Muscle layer of colon (tissue), 2 donors: ENCODE results near the gene TIMM10.
"Not testable (repeated sequence)": the region's sequence is repeated elsewhere in the genome, so short reads cannot be mapped to it uniquely, and the experiment has no call there.

Experiments
- H3K27ac ChIP-seq: one replicate; pipeline ENCODE4 v1.7.0; 2013; ENCODE audit warnings: low read depth, mild to moderate bottlenecking, low read length, moderate library complexity
- H3K27me3 ChIP-seq, 2 donors: one replicate each; pipeline ENCODE4 v1.7.0; 2013; ENCODE audit warnings: low read length in 2 of 2, mild to moderate bottlenecking in 2 of 2; ENCODE audit not compliant: insufficient read depth in 2 of 2, control insufficient read depth in 1 of 2
- H3K36me3 ChIP-seq: one replicate; pipeline ENCODE4 v1.7.0; 2013; ENCODE audit warnings: mild to moderate bottlenecking, low read length; ENCODE audit not compliant: insufficient read depth
- H3K4me1 ChIP-seq: one replicate; pipeline ENCODE4 v1.7.0; 2013; ENCODE audit warnings: mild to moderate bottlenecking, low read length; ENCODE audit not compliant: insufficient read depth
- H3K4me3 ChIP-seq, 2 donors: one replicate each; pipeline ENCODE4 v1.7.0; 2013; ENCODE audit warnings: low read length in 2 of 2, low read depth in 1 of 2, mild to moderate bottlenecking in 1 of 2, moderate library complexity in 1 of 2
- H3K9ac ChIP-seq: one replicate; pipeline ENCODE4 v1.7.0; 2013; ENCODE audit warnings: low read length
- H3K9me3 ChIP-seq: one replicate; pipeline ENCODE4 v1.7.0; 2013; ENCODE audit warnings: mild to moderate bottlenecking, low read length
- donor health status: abdominal sarcoma.
- donor health status: Adenocarcinoma of cecum.

The TIMM10 gene

GRCh38 chr11:57539342-57539741 is 8.8 kb upstream of the TIMM10 start:
- H3K27me3 ChIP-seq: no peaks in the 10 kb centered on the region
- H3K4me3 ChIP-seq: no peak overlapping the region
- H3K9ac ChIP-seq: no peak overlapping the region
- no peaks in the 10 kb centered on the region for H3K36me3 ChIP-seq
- no peaks in the 10 kb centered on the region for H3K4me1 ChIP-seq
- H3K9me3 ChIP-seq: no peaks in the 10 kb centered on the region
- no peak overlapping the region for H3K27ac ChIP-seq

- no peak within 1 kb of the TSS for H3K9ac ChIP-seq
- H3K27ac ChIP-seq: no peak within 1 kb of the TSS
- H3K4me1 ChIP-seq: no peaks in the 10 kb centered on the region
- H3K36me3 ChIP-seq: no peaks in the 10 kb centered on the region
- H3K4me3 ChIP-seq: no peak within 1 kb of the TSS
- H3K9me3 ChIP-seq: no peaks in the 10 kb centered on the region
- H3K27me3 ChIP-seq: no peaks in the 10 kb centered on the region
Measured at GRCh38 chr11:57536947-57537619, 6.5 kb upstream of the TIMM10 start, which contains the start of gene SMTNL1. Gene SMTNL1 (plus strand): TSS chr11:57537595. CDS start chr11:57542643, 5,048 bp downstream.

DNA sequence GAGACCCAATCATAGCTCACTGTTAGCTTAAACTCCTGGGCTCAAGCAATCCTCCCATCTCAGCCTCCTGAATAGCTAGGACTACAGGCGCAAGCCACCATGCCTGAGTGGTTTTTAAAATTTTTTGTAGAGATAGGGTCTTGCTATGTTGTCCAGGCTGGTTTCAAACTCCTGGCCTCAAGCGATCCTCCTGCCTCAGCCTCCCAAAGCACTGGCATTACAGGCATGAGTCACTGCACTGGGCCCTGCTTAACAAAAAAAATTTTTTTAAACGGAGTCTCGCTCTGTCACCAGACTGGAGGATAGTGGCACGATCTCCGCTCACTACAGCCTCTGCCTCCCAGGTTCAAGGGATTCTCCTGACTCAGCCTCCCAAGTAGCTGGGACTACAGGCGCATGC is 3.9 kb upstream of the TIMM10 start:
- H3K9ac ChIP-seq, H3K27ac ChIP-seq, H3K27me3 ChIP-seq, H3K36me3 ChIP-seq, H3K9me3 ChIP-seq, H3K4me1 ChIP-seq, H3K4me3 ChIP-seq: not testable (repeated sequence)

GRCh38 chr11:57530215-57530595 is 349 bp downstream of the TIMM10 start:
- Histone ChIP-seq H3K27me3 (no peaks in the 10 kb centered on the region), H3K9me3 (no peaks in the 10 kb centered on the region), H3K27ac (peak overlapping the region; percentile 87), H3K9ac (peak overlapping the region; percentile 56), H3K4me3 (peak overlapping the region; percentile 87 to 92), H3K36me3 (peaks cover 5% of the 10 kb centered on the region), H3K4me1 (peaks cover 7% of the 10 kb centered on the region)

GRCh38 chr11:57529012-57529411 is 1.5 kb downstream of the TIMM10 start:
- peaks cover 7% of the 10 kb centered on the region for H3K4me1 ChIP-seq
- H3K9me3 ChIP-seq: no peaks in the 10 kb centered on the region

DNA sequence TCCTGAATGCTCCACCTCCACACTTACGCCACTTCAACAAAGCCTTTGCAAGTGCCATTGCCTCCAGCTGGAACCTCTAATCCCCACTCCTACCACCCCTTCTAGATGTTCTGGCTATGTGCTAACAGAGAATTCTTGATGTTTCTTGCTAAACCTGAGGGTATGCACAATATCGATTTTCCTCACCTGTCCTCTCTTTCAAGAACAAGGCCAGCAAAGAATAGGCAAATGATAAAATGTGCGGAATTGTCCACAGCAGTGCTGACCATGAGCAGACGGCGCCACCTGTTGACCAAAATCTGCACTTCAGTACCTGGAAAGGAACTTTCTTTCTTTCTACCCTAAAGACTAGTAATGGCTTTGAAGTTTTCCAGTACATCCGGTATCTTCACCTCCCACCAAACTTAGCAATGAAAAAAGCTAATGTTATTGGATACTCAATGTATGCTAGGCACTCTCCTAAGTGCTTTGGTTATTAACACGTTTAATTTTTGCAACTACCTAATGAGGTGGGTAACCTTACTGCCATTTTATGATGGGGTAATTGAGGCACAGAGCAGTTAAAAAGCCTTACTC is 3.4 kb downstream of the TIMM10 start:
- no peak overlapping the region for H3K9ac ChIP-seq
- peaks cover 7% of the 10 kb centered on the region for H3K4me1 ChIP-seq
- no peaks in the 10 kb centered on the region for H3K27me3 ChIP-seq
- peaks cover 5% of the 10 kb centered on the region for H3K36me3 ChIP-seq
- no peak overlapping the region for H3K4me3 ChIP-seq
- no peaks in the 10 kb centered on the region for H3K9me3 ChIP-seq
- no peak overlapping the region for H3K27ac ChIP-seq

More at GRCh38 chr11:57529012-57529411, 1.5 kb downstream of the TIMM10 start:
- Histone ChIP-seq H3K9ac (no peak overlapping the region), H3K27ac (no peak overlapping the region), H3K36me3 (peaks cover 5% of the 10 kb centered on the region), H3K4me3 (no peak overlapping the region), H3K27me3 (no peaks in the 10 kb centered on the region)

DNA sequence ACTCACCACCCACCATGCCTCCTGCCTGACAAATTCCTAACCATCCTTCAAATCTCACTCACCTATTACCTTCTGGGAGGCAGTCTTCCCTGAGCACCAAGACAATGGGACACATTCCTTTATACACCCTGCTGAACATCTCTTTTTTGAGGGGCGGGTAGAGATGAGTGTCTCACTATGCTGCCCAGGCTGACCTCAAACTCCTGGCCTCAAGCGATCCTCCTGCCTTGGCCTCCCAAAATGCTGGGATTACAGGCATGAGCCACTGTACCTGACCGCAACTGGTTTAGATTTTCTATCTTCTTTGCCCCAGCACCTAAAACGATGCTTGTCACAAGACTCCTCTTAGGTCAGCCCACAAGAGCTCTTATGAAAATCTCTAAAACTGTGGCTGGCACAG is 7.1 kb downstream of the TIMM10 start:
- no peak overlapping the region for H3K9ac ChIP-seq
- no peak overlapping the region for H3K4me3 ChIP-seq
- H3K27me3 ChIP-seq: no peaks in the 10 kb centered on the region
- H3K36me3 ChIP-seq: no peaks in the 10 kb centered on the region
- no peaks in the 10 kb centered on the region for H3K4me1 ChIP-seq
- no peak overlapping the region for H3K27ac ChIP-seq
- H3K9me3 ChIP-seq: no peaks in the 10 kb centered on the region

DNA sequence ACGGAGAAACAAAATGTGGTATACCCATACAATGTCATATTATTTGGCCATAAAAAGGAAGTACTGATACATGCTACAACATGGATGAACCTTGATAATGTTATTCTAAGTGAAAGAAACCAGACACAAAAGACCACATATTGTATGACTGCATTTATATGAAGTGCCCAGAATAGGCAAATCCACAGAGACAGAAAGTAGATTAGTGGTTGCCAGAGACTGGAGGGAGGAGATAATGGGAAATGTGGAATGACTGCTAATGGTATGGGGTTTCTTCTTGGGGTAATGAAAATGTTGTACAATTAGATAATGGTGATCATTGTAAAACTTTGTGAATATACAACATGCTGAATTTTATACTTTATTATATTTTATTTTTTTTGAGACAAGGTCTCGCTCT is 9.4 kb downstream of the TIMM10 start:
- no peaks in the 10 kb centered on the region for H3K4me1 ChIP-seq
- H3K27ac ChIP-seq: no peak overlapping the region
- no peak overlapping the region for H3K4me3 ChIP-seq
- H3K27me3 ChIP-seq: no peaks in the 10 kb centered on the region
- H3K36me3 ChIP-seq: no peaks in the 10 kb centered on the region
- H3K9me3 ChIP-seq: no peaks in the 10 kb centered on the region
- no peak overlapping the region for H3K9ac ChIP-seq

- peak overlapping the region; percentile 72 for H3K27ac ChIP-seq
Measured at GRCh38 chr11:57516061-57516443, 14.5 kb downstream of the TIMM10 start.

DNA sequence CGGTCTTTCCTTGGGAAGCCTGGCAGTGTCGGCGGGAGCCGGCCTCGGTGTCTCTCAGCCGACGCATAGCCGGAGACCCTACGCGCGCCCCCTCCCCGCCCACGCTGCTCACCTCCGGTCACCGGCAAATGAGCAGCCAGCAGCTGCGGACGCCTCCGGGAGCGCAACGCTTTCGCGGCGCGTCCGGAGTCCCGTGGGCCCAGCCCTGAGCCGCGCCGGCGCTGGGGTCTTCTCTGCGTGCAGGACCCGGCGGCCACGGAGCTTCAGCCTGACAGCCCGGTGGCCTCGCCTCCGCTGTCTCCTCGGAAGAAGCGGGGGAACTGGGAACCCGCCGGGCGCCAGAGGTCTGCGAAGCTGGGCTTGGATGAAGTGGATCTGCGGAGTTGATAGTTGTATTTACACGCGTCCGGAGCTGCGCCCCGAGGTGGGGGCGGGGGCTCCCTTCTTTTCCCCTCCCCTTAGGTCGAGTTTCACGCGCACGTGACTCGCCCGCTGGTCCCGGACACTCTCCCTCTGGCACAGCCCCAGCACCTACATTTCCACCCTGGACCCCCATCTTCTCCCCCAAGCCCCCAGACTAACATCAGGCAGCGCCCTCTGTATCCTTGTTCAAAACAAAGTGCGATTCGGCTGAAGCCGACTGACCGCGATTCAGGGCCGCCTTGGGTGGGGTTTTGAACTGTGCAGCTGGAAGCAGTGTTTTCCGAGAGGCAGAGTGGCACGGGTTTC is 15.1 kb downstream of the TIMM10 start, which contains the start of gene SLC43A1:
TSS of gene SLC43A1 (minus strand) at position 371 of the 729 bp plus-strand sequence. CDS start 1,591 bp downstream, outside the sequence.
- peak within 1 kb of the TSS; percentile 65 for H3K9ac ChIP-seq
- peak within 1 kb of the TSS; percentile 72 for H3K27ac ChIP-seq
- peaks cover 7% of the 10 kb centered on the region for H3K4me1 ChIP-seq
- peak within 1 kb of the TSS; percentile 89 to 99 for H3K4me3 ChIP-seq
- H3K36me3 ChIP-seq: no peaks in the 10 kb centered on the region
- no peaks in the 10 kb centered on the region for H3K27me3 ChIP-seq
- H3K9me3 ChIP-seq: no peaks in the 10 kb centered on the region

More at GRCh38 chr11:57516061-57516443, 14.5 kb downstream of the TIMM10 start:
- H3K9ac ChIP-seq: peak overlapping the region; percentile 65
- no peaks in the 10 kb centered on the region for H3K9me3 ChIP-seq
- H3K36me3 ChIP-seq: no peaks in the 10 kb centered on the region
- H3K27me3 ChIP-seq: no peaks in the 10 kb centered on the region
- peaks cover 7% of the 10 kb centered on the region for H3K4me1 ChIP-seq
- peak overlapping the region; percentile 89 to 99 for H3K4me3 ChIP-seq

DNA sequence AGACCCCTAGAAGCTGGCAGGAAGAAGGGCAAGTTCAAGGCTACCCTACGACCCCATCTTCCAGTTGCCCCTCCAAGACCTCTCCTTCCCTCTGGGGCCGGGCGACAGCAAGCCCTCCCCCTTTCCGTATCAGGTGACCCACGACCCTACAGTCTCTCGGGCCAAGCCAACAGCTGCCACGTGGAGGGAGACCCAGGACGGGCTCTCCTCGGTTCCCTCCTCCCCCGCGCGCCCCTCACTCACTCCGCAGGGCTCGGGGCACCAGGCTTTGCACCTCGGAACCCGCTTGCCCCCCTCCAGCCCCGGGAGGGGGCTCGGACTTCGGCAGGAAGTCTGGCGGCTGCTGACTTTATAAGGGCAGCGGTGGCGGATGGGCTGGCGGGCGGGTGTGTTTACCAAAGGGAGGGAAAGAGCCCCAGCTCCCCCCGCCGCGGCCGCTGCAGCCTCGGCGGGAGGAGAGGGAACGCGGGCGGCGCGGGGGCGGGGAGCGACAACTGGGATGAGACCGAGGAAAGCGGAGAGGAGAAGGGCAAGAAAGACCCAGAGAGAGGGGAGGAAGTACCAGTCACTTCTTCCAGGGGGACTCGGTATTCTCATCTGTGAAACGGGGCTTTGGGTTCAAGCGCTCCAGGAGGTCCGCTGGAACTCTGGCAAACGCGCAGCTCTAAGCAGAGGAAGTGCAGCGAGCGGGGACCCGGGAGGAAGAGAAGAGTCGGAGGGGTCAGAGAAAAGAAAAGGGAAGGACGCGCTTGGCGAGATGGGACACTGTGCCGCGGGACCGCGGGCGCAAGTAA is 15.8 kb downstream of the TIMM10 start:
- Histone ChIP-seq H3K36me3 (no peaks in the 10 kb centered on the region), H3K9ac (peak overlapping the region; percentile 65), H3K27me3 (no peaks in the 10 kb centered on the region), H3K4me3 (peak overlapping the region; percentile 89 to 99), H3K4me1 (peaks cover 7% of the 10 kb centered on the region), H3K27ac (peak overlapping the region; percentile 72), H3K9me3 (no peaks in the 10 kb centered on the region)
